ENCODE measurements around the gene FGF9. TPM values are rescaled to one million over a fixed set of nuclear protein-coding genes. Genes with fewer than 3 reads are reported as not detected.

The FGF9 gene
- 0.90 TPM for total RNA-seq (ENCODE audit: unreplicated experiment)
- long read RNA-seq, partial matches to known transcripts: 0 of 1 reads
- long read RNA-seq, other reads (novel, unspliced or antisense): 1 of 1 reads

DNA sequence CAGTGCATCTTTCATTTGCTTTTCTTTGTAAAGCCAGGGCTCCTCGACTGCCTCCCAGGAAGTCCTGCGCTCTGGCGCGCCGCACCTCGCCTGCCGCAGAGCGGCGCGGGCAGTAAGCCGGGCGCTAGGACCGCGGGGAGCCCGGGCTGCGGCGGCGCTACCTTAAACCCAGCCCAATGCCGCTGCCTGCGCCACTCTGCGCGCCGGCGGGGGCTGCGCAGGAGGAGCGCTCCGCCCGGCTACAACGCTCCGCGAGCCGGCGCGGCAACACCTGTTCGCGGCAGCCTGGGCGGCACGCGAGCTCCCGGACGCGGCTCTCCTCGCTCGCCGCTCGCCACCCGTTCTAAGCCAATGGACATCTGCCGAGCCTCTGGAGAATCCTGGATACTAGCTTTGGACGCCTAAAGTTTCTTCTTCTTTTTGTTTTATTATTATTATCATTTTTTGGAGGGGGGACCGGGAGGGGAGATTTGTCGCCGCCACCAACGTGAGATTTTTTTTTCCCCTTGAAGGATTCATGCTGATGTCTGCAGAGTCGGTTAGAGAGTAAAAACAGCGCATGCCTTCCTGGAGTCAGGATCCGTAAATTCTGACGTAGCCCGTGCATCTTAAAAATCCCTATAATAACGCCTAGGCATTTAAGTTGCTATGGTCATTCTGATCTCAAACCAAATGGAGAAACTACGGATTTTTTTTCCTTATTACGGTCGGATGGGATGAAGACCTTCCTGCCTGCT lies at the start of gene FGF9:
Gene FGF9, plus strand, starts transcription at position 191 of the 737 bp plus-strand sequence. CDS start 840 bp downstream, outside the sequence.
- peak; percentile 66 for DNase-seq (ENCODE audit: low spot score)
- H3K9me3 Mint-ChIP-seq (ENCODE audit: unreplicated experiment): no peaks in the 10 kb centered on the region
- peaks cover 3% of the 10 kb centered on the region for H3K36me3 Mint-ChIP-seq (ENCODE audit: low read depth, unreplicated experiment)
- H3K27ac Mint-ChIP-seq (ENCODE audit: unreplicated experiment): no peak within 1 kb of the TSS
- H3K4me1 Mint-ChIP-seq (ENCODE audit: unreplicated experiment): peaks cover 25% of the 10 kb centered on the region
- peaks cover 14% of the 10 kb centered on the region for H3K27me3 Mint-ChIP-seq (ENCODE audit: unreplicated experiment)
- H3K4me3 Mint-ChIP-seq (ENCODE audit: unreplicated experiment): peak within 1 kb of the TSS; percentile 87
- TF ChIP-seq, protein P1, sequence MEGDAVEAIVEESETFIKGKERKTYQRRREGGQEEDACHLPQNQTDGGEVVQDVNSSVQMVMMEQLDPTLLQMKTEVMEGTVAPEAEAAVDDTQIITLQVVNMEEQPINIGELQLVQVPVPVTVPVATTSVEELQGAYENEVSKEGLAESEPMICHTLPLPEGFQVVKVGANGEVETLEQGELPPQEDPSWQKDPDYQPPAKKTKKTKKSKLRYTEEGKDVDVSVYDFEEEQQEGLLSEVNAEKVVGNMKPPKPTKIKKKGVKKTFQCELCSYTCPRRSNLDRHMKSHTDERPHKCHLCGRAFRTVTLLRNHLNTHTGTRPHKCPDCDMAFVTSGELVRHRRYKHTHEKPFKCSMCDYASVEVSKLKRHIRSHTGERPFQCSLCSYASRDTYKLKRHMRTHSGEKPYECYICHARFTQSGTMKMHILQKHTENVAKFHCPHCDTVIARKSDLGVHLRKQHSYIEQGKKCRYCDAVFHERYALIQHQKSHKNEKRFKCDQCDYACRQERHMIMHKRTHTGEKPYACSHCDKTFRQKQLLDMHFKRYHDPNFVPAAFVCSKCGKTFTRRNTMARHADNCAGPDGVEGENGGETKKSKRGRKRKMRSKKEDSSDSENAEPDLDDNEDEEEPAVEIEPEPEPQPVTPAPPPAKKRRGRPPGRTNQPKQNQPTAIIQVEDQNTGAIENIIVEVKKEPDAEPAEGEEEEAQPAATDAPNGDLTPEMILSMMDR (IDR thresholded peaks at IDR 0.05; ENCODE audit: unreplicated experiment): no peak

DNA sequence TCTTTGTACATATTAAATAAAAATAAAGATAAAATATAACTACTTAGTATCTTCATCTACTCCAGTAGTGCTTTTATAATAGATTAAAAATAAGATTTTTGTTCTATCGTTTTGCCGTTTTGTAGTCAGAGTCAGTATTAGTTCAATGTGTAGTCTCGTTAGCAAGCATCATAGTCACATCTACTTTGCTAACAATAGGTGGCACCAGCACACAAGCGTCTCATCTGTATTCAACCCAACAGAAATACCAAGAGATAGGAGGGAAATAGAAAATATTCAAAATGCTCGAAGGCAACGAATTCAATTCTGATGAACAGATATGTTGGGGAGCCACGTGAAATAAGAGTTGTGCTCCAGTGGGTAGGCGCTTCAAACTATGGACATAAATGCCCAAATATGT lies 45.5 kb upstream of the FGF9 start:
- DNase-seq (ENCODE audit: low spot score): no peak
- TF ChIP-seq, protein P1 (IDR thresholded peaks at IDR 0.05; ENCODE audit: unreplicated experiment): no peak
- Mint-ChIP-seq H3K27me3 (ENCODE audit: unreplicated experiment) (peaks cover 3% of the 10 kb centered on the region), H3K36me3 (ENCODE audit: low read depth, unreplicated experiment) (no peaks in the 10 kb centered on the region), H3K9me3 (ENCODE audit: unreplicated experiment) (no peaks in the 10 kb centered on the region), H3K4me3 (ENCODE audit: unreplicated experiment) (no peak overlapping the region), H3K27ac (ENCODE audit: unreplicated experiment) (no peak overlapping the region), H3K4me1 (ENCODE audit: unreplicated experiment) (no peaks in the 10 kb centered on the region)

DNA sequence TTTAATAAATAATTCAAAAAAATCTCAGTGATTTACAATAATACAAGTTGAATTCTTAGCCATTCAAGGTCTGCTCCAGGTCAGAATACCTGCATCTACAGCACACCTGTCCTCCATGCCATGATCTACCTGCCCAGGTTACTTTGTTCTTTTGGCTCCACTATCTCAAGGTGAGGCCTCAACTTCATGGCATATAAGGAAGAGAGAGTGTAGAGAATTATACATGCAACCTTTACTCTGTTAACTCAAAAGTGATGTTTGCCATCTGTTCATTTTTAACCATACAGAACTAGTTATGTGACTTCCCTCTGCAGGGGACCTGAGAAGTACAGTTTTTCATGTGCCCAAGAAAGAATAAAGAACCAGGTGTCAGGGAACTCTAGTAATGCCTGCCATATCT lies 38.7 kb upstream of the FGF9 start:
- no peaks in the 10 kb centered on the region for H3K27me3 Mint-ChIP-seq (ENCODE audit: unreplicated experiment)

DNA sequence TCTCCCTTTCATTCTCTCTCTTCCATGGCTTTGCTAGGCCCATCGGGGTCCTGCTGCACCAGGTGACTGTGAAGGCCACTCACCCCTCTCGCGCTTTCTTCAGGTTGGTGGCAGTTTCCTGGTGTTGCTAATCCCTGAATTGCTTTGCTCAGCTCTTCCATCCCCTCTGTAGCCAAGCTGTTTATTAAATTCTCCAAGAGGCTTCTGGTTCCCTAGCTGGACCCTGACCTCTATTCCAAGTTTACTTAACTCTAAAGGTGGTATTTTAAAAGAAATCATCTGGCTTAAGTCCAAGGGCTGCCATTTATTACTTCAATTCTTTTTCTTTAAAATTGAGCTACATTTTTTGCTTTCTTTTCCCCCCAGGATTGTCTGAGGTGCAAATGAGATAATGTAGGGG lies 34.2 kb upstream of the FGF9 start:
- no peaks in the 10 kb centered on the region for H3K36me3 Mint-ChIP-seq (ENCODE audit: low read depth, unreplicated experiment)
- H3K9me3 Mint-ChIP-seq (ENCODE audit: unreplicated experiment): peaks cover 5% of the 10 kb centered on the region
- no peak overlapping the region for H3K4me3 Mint-ChIP-seq (ENCODE audit: unreplicated experiment)
- H3K4me1 Mint-ChIP-seq (ENCODE audit: unreplicated experiment): no peaks in the 10 kb centered on the region
- TF ChIP-seq, protein P1 (IDR thresholded peaks at IDR 0.05; ENCODE audit: unreplicated experiment): no peak
- no peak for DNase-seq (ENCODE audit: low spot score)
- H3K27ac Mint-ChIP-seq (ENCODE audit: unreplicated experiment): no peak overlapping the region
- no peaks in the 10 kb centered on the region for H3K27me3 Mint-ChIP-seq (ENCODE audit: unreplicated experiment)

More for the DNA sequence above, 38.7 kb upstream of the FGF9 start:
- peaks cover 6% of the 10 kb centered on the region for H3K9me3 Mint-ChIP-seq (ENCODE audit: unreplicated experiment)
- DNase-seq (ENCODE audit: low spot score): no peak
- TF ChIP-seq, protein P1 (IDR thresholded peaks at IDR 0.05; ENCODE audit: unreplicated experiment): no peak
- no peak overlapping the region for H3K27ac Mint-ChIP-seq (ENCODE audit: unreplicated experiment)
- no peak overlapping the region for H3K4me3 Mint-ChIP-seq (ENCODE audit: unreplicated experiment)
- no peaks in the 10 kb centered on the region for H3K4me1 Mint-ChIP-seq (ENCODE audit: unreplicated experiment)
- H3K36me3 Mint-ChIP-seq (ENCODE audit: low read depth, unreplicated experiment): no peaks in the 10 kb centered on the region

DNA sequence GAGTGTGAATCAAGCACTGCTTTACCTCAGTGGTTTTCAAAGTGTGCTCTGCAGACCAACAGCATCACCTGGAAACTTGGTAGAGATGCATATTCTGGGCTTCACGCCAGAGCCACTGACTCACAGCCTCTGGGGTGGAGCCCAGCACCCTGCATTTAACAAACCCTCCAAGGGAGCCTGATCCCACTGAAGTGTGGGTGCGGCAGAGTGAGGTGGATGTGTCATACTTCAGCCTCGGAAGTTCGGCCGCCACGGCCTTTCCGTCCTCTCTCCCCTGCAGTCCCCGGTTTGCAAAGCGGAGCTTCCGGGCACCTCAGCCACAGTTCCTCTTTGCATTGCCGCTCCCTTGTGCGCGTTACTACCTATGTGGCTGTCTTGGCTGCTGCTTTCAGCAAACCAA lies 33.6 kb upstream of the FGF9 start:
- no peaks in the 10 kb centered on the region for H3K9me3 Mint-ChIP-seq (ENCODE audit: unreplicated experiment)
- H3K4me3 Mint-ChIP-seq (ENCODE audit: unreplicated experiment): no peak overlapping the region
- TF ChIP-seq, protein P1 (IDR thresholded peaks at IDR 0.05; ENCODE audit: unreplicated experiment): no peak
- no peaks in the 10 kb centered on the region for H3K4me1 Mint-ChIP-seq (ENCODE audit: unreplicated experiment)
- no peaks in the 10 kb centered on the region for H3K36me3 Mint-ChIP-seq (ENCODE audit: low read depth, unreplicated experiment)
- no peaks in the 10 kb centered on the region for H3K27me3 Mint-ChIP-seq (ENCODE audit: unreplicated experiment)
- H3K27ac Mint-ChIP-seq (ENCODE audit: unreplicated experiment): no peak overlapping the region
- DNase-seq (ENCODE audit: low spot score): no peak
